Panc1 (cell line): ENCODE data around the gene BTG1. TPM values are rescaled to one million over a fixed set of nuclear protein-coding genes. Genes with fewer than 3 reads are reported as not detected.

Source experiments
- ATAC-seq: fragments of 200-7000 bp; cut with Tn5 transposase; 2 replicates; pipeline ENCODE4 v1.9.1; 2020; ENCODE audit warnings: mild to moderate bottlenecking, moderate library complexity
- BruUV-seq: library from RNA; stranded (reverse); fragments of 400-500 nt; replicated peaks from 2 replicates; lab custom pipeline; 2021; lab: Mats Ljungman, UMichigan
- CTCF ChIA-PET: fragments of 300-600 bp; sonication (Branson Sonifier 250); formaldehyde crosslinking; loops from one replicate; lab custom pipeline; 2022; ENCODE audit warnings: antibody characterized with exemption; lab: Charles Lee
- POLR2A ChIA-PET: fragments of 300-600 bp; sonication (Branson Sonifier 250); formaldehyde crosslinking; loops from one replicate; lab custom pipeline; 2022; ENCODE audit warnings: antibody characterized with exemption; lab: Charles Lee
- DNase-seq: peaks from one replicate; pipeline ENCODE4 v3.0.0-alpha.2; 2010; ENCODE audit warnings: low read depth, low spot score
- H3K27ac ChIP-seq: 2 replicates; pipeline ENCODE4 v1.5.1; 2011; ENCODE audit warnings: mild to moderate bottlenecking, low read length, inconsistent platforms
- H3K27me3 ChIP-seq: fragments of 200-500 bp; sonication (Bioruptor generic); 2 replicates; pipeline ENCODE4 v1.6.0; 2014; ENCODE audit warnings: low read length, inconsistent platforms; ENCODE audit not compliant: control insufficient read depth, insufficient read depth
- H3K36me3 ChIP-seq: fragments of 200-500 bp; sonication (Bioruptor generic); 2 replicates; pipeline ENCODE4 v1.5.1; 2014; ENCODE audit warnings: inconsistent platforms, mild to moderate bottlenecking, low read length, moderate library complexity; ENCODE audit not compliant: control insufficient read depth, insufficient read depth
- H3K4me1 ChIP-seq: 2 replicates; pipeline ENCODE4 v1.5.1; 2011; ENCODE audit warnings: inconsistent platforms, mild to moderate bottlenecking, low read length, moderate library complexity; ENCODE audit not compliant: control insufficient read depth, insufficient read depth
- H3K4me3 ChIP-seq, 2 experiments: 2 replicates each; pipeline ENCODE4 v1.5.1; 2011 to 2012; ENCODE audit warnings: low read depth in 2 of 2, low read length in 2 of 2, mild to moderate bottlenecking in 2 of 2, inconsistent platforms in 1 of 2, moderate library complexity in 1 of 2
- H3K9me3 ChIP-seq: fragments of 200-500 bp; sonication (Bioruptor generic); 2 replicates; pipeline ENCODE4 v1.5.1; 2014; ENCODE audit warnings: low read depth, mild to moderate bottlenecking, inconsistent platforms, low read length, moderate library complexity; ENCODE audit not compliant: control insufficient read depth, insufficient read depth
- POLR2AphosphoS5 ChIP-seq: IDR thresholded peaks from 2 replicates; pipeline ENCODE4 v1.6.1; 2012; ENCODE audit warnings: mild to moderate bottlenecking, low read depth, low read length, moderate library complexity
- REST ChIP-seq, 2 experiments: IDR thresholded peaks; 2 replicates each; pipeline ENCODE4 v1.6.1; 2011 to 2012; ENCODE audit warnings: low read depth in 2 of 2, control low read depth in 1 of 2, low read length in 1 of 2, mild to moderate bottlenecking in 1 of 2, moderate library complexity in 1 of 2; ENCODE audit not compliant: insufficient read depth in 1 of 2
- SIN3A ChIP-seq: IDR thresholded peaks from 2 replicates; pipeline ENCODE4 v1.6.1; 2012; ENCODE audit warnings: low read depth, mild to moderate bottlenecking, low read length, moderate library complexity, borderline replicate concordance; ENCODE audit not compliant: insufficient read depth
- TCF7L2 ChIP-seq: IDR thresholded peaks from 2 replicates; pipeline ENCODE4 v1.6.1; 2011; ENCODE audit warnings: mild to moderate bottlenecking, low read depth, low read length, inconsistent platforms
- in situ Hi-C: cut with HindIII; loops from 2 replicates; pipeline ENCODE4 v1.10.0; 2016; ENCODE audit warnings: low sequenced_read_pairs, low pct_unique_long_range_greater_than_20kb
- intact Hi-C: fragments of 100-400 bp; cut with micrococcal nuclease; formaldehyde crosslinking; loops from one replicate; pipeline ENCODE4 v1.10.0; 2022; ENCODE audit not compliant: unreplicated experiment
- total RNA-seq: library from RNA; stranded (reverse); gene quantifications from one replicate; pipeline ENCODE4 v1.2.1, GENCODE V29; 2021; ENCODE audit not compliant: unreplicated experiment
- TF ChIP-seq, protein P1 (sequence below): fragments of 450-650 bp; IDR thresholded peaks from 2 replicates; pipeline ENCODE4 v1.5.1; 2017; ENCODE audit warnings: mild to moderate bottlenecking

The BTG1 gene
- total RNA-seq, 1 experiment from 2014 or later: 50.0 TPM

DNA sequence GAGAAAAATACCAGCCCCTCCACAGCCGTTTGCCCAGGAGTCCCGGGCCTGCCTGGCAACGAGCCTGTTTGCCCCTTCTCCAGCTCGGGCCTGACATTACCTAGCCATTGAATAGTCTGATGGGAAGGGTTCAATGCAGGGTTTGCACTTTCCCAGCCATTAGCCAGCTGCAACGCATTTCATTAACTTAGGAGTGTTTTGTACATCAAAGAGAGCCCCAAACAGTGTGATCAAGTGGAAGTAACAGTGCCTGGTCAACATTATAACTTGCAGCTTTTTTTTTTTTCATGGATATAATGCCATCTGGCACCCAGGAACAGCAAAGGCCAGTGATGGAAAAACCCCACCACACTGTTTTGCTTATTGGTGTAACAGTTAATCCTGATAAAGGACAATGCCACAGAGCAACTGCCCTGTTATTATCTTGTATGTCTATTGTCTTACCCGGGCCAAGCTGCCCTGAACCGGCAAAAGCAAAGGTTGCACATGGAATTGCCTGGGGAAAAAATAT lies 38.0 kb downstream of the BTG1 start:
- in situ Hi-C loops (no loop called here), intact Hi-C loops (no loop called here)
- TF ChIP-seq REST (IDR thresholded peaks at IDR 0.05; ENCODE audit: insufficient read depth in 1 of 2, low read depth in 2 of 2, low read length in 1 of 2): no peak
- peak; percentile 79 for TF ChIP-seq TCF7L2
- TF ChIP-seq POLR2AphosphoS5: peak; percentile 27; the same call in 1 of the 2 replicates
- H3K27ac ChIP-seq: peak overlapping the region; percentile 93
- H3K27me3 ChIP-seq: no peaks in the 10 kb centered on the region
- H3K36me3 ChIP-seq: no peaks in the 10 kb centered on the region
- ATAC-seq (peak; percentile 69), DNase-seq (no peak)
- no peaks in the 10 kb centered on the region for H3K9me3 ChIP-seq
- H3K4me1 ChIP-seq: peaks cover 55% of the 10 kb centered on the region
- ChIA-PET CTCF (no interaction called here), POLR2A (no interaction called here)
- H3K4me3 ChIP-seq: peak overlapping the region in 1 of 2 experiments; percentile 35; a peak in 2 of 4 replicates
- BruUV-seq: no TSS peak

GRCh38 chr12:92107094-92107493 lies 38.6 kb downstream of the BTG1 start:
- H3K36me3 ChIP-seq: no peaks in the 10 kb centered on the region
- H3K27ac ChIP-seq: peak overlapping the region; percentile 93
- in situ Hi-C loops (no loop called here), intact Hi-C loops (no loop called here)
- ATAC-seq (peak; percentile 64), DNase-seq (no peak)
- CTCF ChIA-PET: no interaction called here
- TF ChIP-seq POLR2AphosphoS5 (no peak), SIN3A (no peak), REST (IDR thresholded peaks at IDR 0.05; ENCODE audit: insufficient read depth in 1 of 2, low read depth in 2 of 2, low read length in 1 of 2) (no peak), TCF7L2 (no peak)
- TF ChIP-seq, protein P1, sequence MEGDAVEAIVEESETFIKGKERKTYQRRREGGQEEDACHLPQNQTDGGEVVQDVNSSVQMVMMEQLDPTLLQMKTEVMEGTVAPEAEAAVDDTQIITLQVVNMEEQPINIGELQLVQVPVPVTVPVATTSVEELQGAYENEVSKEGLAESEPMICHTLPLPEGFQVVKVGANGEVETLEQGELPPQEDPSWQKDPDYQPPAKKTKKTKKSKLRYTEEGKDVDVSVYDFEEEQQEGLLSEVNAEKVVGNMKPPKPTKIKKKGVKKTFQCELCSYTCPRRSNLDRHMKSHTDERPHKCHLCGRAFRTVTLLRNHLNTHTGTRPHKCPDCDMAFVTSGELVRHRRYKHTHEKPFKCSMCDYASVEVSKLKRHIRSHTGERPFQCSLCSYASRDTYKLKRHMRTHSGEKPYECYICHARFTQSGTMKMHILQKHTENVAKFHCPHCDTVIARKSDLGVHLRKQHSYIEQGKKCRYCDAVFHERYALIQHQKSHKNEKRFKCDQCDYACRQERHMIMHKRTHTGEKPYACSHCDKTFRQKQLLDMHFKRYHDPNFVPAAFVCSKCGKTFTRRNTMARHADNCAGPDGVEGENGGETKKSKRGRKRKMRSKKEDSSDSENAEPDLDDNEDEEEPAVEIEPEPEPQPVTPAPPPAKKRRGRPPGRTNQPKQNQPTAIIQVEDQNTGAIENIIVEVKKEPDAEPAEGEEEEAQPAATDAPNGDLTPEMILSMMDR: no peak
- peak overlapping the region in 1 of 2 experiments; percentile 35; a peak in 2 of 4 replicates for H3K4me3 ChIP-seq
- H3K9me3 ChIP-seq: no peaks in the 10 kb centered on the region
- H3K27me3 ChIP-seq: no peaks in the 10 kb centered on the region
- peaks cover 55% of the 10 kb centered on the region for H3K4me1 ChIP-seq
- no TSS peak for BruUV-seq
- POLR2A ChIA-PET: no interaction called here
